ENCODE data around the gene ANKRD40. TPM values are rescaled to one million over a fixed set of nuclear protein-coding genes. Genes with fewer than 3 reads are reported as not detected.
A peak's percentile ranks its signal among the peaks of the same experiment; 100 is the strongest.

The ANKRD40 gene
- total and polyA plus RNA-seq, 2 donors from 2014 or later: 15.8 to 37.6 TPM

DNA sequence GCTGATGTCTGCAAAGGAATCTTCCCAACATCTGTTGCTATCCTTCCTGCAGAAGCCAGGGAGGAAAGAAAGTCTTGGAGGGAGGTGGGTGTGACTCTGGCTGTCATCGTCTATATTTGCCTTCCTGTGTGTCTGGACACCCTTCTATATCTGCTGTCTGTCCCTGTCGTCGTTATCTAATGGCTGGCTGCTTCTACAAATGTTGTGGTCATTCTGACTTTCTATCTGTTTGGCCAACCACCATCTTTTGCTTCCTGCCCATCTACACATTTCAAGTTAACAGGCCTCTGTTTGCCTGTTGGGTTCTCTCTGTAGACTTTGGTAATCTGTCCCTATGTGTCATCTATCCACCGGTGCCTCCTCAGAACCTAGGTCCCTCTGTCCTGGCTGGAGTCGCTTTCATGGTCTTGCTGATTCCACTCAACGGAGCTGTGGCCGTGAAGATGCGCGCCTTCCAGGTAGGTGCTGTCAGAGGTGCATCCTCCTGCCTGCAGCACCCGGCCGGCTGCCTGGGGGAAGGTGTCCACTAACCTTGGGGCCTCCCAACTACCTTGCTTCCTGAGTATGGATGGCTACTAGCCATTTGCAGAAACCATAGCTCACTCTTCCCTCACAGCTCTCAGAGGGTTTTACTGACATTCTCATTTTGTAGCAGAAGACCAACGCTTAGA lies 42.8 kb downstream of the ANKRD40 start:
- intact Hi-C loops (cut with DNase I): no loop called here
- TF ChIP-seq, protein P1, sequence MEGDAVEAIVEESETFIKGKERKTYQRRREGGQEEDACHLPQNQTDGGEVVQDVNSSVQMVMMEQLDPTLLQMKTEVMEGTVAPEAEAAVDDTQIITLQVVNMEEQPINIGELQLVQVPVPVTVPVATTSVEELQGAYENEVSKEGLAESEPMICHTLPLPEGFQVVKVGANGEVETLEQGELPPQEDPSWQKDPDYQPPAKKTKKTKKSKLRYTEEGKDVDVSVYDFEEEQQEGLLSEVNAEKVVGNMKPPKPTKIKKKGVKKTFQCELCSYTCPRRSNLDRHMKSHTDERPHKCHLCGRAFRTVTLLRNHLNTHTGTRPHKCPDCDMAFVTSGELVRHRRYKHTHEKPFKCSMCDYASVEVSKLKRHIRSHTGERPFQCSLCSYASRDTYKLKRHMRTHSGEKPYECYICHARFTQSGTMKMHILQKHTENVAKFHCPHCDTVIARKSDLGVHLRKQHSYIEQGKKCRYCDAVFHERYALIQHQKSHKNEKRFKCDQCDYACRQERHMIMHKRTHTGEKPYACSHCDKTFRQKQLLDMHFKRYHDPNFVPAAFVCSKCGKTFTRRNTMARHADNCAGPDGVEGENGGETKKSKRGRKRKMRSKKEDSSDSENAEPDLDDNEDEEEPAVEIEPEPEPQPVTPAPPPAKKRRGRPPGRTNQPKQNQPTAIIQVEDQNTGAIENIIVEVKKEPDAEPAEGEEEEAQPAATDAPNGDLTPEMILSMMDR (IDR thresholded peaks at IDR 0.05; ENCODE audit: borderline replicate concordance, extremely low read depth, insufficient read depth): no peak
- no peak for FAIRE-seq
- peaks cover 0 to 32% (median 28%) of the 10 kb centered on the region in 3 donors for H3K4me1 ChIP-seq (ENCODE audit: control insufficient read depth in 2 of 3, insufficient read depth in 2 of 3, low read depth in 1 of 3, low read length in 3 of 3)
- H3K27ac ChIP-seq (ENCODE audit: low read depth in 2 of 2, low read length in 2 of 2): no peak overlapping the region
- H3K9ac ChIP-seq (ENCODE audit: low read length in 3 of 3): no peak overlapping the region
- no peaks in the 10 kb centered on the region for H3K27me3 ChIP-seq (ENCODE audit: control insufficient read depth, insufficient read depth, low read length)
- DNase-seq: peak in 1 of 5 donors; percentile 41
- no peaks in the 10 kb centered on the region for H3K36me3 ChIP-seq (ENCODE audit: control insufficient read depth in 2 of 3, insufficient read depth in 3 of 3, low read length in 3 of 3)
- no peaks in the 10 kb centered on the region for H3K9me3 ChIP-seq (ENCODE audit: control insufficient read depth in 2 of 3, insufficient read depth in 1 of 3, low read length in 3 of 3)
- no peak overlapping the region for H3K4me3 ChIP-seq (ENCODE audit: low read length in 3 of 3)

DNA sequence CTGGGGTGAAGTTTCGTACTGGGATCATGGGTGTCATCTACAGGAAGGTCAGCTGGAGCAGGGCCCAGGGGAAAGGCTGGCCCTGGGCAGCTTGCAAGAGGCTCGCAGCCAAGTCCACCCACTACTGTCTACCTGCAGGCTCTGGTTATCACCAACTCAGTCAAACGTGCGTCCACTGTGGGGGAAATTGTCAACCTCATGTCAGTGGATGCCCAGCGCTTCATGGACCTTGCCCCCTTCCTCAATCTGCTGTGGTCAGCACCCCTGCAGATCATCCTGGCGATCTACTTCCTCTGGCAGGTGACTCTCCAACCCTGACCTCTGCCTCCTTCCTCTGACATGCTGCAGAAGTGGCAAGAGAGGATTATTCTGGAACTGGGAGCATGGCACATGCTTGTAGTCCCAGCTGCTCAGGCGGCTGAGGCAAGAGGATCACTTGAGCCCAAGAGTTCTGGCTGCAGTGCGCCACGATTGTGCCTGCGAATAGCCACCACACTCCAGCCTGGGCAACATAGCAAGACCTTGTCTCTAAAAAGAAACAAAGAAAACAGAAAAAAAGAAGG lies 43.8 kb downstream of the ANKRD40 start:
- no peaks in the 10 kb centered on the region for H3K27me3 ChIP-seq (ENCODE audit: control insufficient read depth, insufficient read depth, low read length)
- DNase-seq (peak in 1 of 5 donors; percentile 31), FAIRE-seq (no peak)
- TF ChIP-seq, protein P1 (IDR thresholded peaks at IDR 0.05; ENCODE audit: borderline replicate concordance, extremely low read depth, insufficient read depth): no peak
- H3K27ac ChIP-seq (ENCODE audit: low read depth in 2 of 2, low read length in 2 of 2): no peak overlapping the region
- no peaks in the 10 kb centered on the region for H3K9me3 ChIP-seq (ENCODE audit: control insufficient read depth in 2 of 3, insufficient read depth in 1 of 3, low read length in 3 of 3)
- no peak overlapping the region for H3K9ac ChIP-seq (ENCODE audit: low read length in 3 of 3)
- peaks cover 0 to 32% (median 28%) of the 10 kb centered on the region in 3 donors for H3K4me1 ChIP-seq (ENCODE audit: control insufficient read depth in 2 of 3, insufficient read depth in 2 of 3, low read depth in 1 of 3, low read length in 3 of 3)
- no peak overlapping the region for H3K4me3 ChIP-seq (ENCODE audit: low read length in 3 of 3)
- intact Hi-C loops (cut with DNase I): no loop called here
- H3K36me3 ChIP-seq (ENCODE audit: control insufficient read depth in 2 of 3, insufficient read depth in 3 of 3, low read length in 3 of 3): no peaks in the 10 kb centered on the region

DNA sequence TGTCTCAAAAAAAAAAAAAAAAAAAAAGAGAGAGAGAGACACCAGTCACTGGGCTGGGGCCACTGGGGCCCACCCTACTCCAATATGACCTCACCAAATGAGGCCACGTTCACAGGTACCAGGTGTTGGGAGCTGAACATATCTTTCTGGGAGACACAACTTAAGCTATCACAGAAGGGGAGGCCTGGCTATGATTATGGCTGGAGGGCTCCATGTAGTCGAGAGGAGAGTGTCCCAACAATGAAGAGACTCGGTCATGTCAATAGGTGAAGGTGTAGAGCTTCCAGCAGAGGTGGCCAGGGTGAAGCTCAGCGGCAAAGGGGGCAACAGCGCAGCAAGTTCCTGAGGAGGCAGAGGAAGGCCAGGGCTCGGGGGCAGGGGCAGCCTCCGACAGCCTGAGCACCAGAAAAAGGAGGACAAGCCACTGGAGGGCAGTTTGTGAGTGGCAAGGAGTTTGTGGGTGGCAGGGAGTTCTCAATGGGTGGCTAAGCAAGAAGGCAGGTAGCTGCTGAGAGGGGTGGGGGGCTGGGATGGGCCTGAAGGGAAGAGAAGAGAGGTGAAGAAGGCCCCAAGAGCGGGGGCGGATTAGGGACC lies 45.0 kb downstream of the ANKRD40 start:
- Histone ChIP-seq H3K4me3 (ENCODE audit: low read length in 3 of 3) (no peak overlapping the region), H3K27me3 (ENCODE audit: control insufficient read depth, insufficient read depth, low read length) (no peaks in the 10 kb centered on the region), H3K9ac (ENCODE audit: low read length in 3 of 3) (no peak overlapping the region), H3K4me1 (ENCODE audit: control insufficient read depth in 2 of 3, insufficient read depth in 2 of 3, low read depth in 1 of 3, low read length in 3 of 3) (peaks cover 0 to 30% (median 26%) of the 10 kb centered on the region in 3 donors), H3K9me3 (ENCODE audit: control insufficient read depth in 2 of 3, insufficient read depth in 1 of 3, low read length in 3 of 3) (no peaks in the 10 kb centered on the region), H3K27ac (ENCODE audit: low read depth in 2 of 2, low read length in 2 of 2) (no peak overlapping the region), H3K36me3 (ENCODE audit: control insufficient read depth in 2 of 3, insufficient read depth in 3 of 3, low read length in 3 of 3) (no peaks in the 10 kb centered on the region)
- FAIRE-seq: no peak
- intact Hi-C loops (cut with DNase I): no loop called here
- TF ChIP-seq, protein P1 (IDR thresholded peaks at IDR 0.05; ENCODE audit: borderline replicate concordance, extremely low read depth, insufficient read depth): no peak
- peak in 1 of 5 donors; percentile 61 for DNase-seq

Measured in kidney (tissue), 14 donors.